IMR-90 (cell line): ENCODE results near the gene BMERB1. TPM values are rescaled to one million over a fixed set of nuclear protein-coding genes. Genes with fewer than 3 reads are reported as not detected.

ENCODE experiments used
- ATAC-seq: fragments of 200-7000 bp; cut with Tn5 transposase; 2 replicates; pipeline ENCODE4 v1.9.1; 2020; ENCODE audit warnings: low read depth, mild to moderate bottlenecking, moderate library complexity
- BruUV-seq: library from RNA; stranded (reverse); fragments of 400-500 nt; replicated peaks from 2 replicates; lab custom pipeline; 2021; lab: Mats Ljungman, UMichigan
- CTCF ChIA-PET: fragments of 300-600 bp; formaldehyde crosslinking; extraction: SDS; loops from one replicate; lab custom pipeline; 2021; ENCODE audit warnings: antibody characterized with exemption; lab: Yijun Ruan, JAX
- POLR2A ChIA-PET: fragments of 300-600 bp; sonication (Branson Sonifier 250); formaldehyde crosslinking; loops from one replicate; lab custom pipeline; 2022; ENCODE audit warnings: antibody characterized with exemption; ENCODE audit not compliant: unreplicated experiment; lab: Charles Lee
- DNase-seq: peaks from one replicate; pipeline ENCODE4 v3.0.0; 2013
- H2AFZ ChIP-seq: replicated peaks from 2 replicates; pipeline ENCODE3; 2013; ENCODE audit warnings: low read length, mild to moderate bottlenecking; ENCODE audit not compliant: poor library complexity
- H2AK5ac ChIP-seq: 2 replicates; pipeline ENCODE4 v1.6.1; 2013; ENCODE audit warnings: low read depth, low read length, inconsistent platforms
- H2AK9ac ChIP-seq: replicated peaks from 2 replicates; pipeline ENCODE3; 2013; ENCODE audit warnings: mild to moderate bottlenecking, low read depth, low read length, moderate library complexity; ENCODE audit not compliant: poor library complexity
- H2BK120ac ChIP-seq: 2 replicates; pipeline ENCODE4 v1.6.1; 2013; ENCODE audit warnings: low read depth, low read length, inconsistent platforms
- H2BK15ac ChIP-seq: 3 replicates; pipeline ENCODE4 v1.6.1; 2013; ENCODE audit warnings: low read depth, low read length, inconsistent platforms
- H2BK20ac ChIP-seq: 2 replicates; pipeline ENCODE4 v1.6.1; 2013; ENCODE audit warnings: low read depth, mild to moderate bottlenecking, inconsistent platforms, low read length, moderate library complexity
- H2BK5ac ChIP-seq: 2 replicates; pipeline ENCODE4 v1.6.1; 2013; ENCODE audit warnings: mild to moderate bottlenecking, low read depth, low read length, inconsistent platforms; ENCODE audit not compliant: poor library complexity, severe bottlenecking
- H3K14ac ChIP-seq: replicated peaks from 2 replicates; pipeline ENCODE4 v1.6.1; 2013; ENCODE audit warnings: low read depth, low read length, inconsistent platforms
- H3K18ac ChIP-seq: 2 replicates; pipeline ENCODE4 v1.6.1; 2013; ENCODE audit warnings: low read depth, low read length, control low read depth
- H3K23ac ChIP-seq: 2 replicates; pipeline ENCODE4 v1.6.1; 2013; ENCODE audit warnings: low read depth, low read length, inconsistent platforms
- H3K27ac ChIP-seq: 2 replicates; pipeline ENCODE4 v1.5.1; 2013; ENCODE audit warnings: mild to moderate bottlenecking, control low read depth, low read length; ENCODE audit not compliant: insufficient read depth
- H3K27me3 ChIP-seq: 2 replicates; pipeline ENCODE4 v1.6.1; 2013; ENCODE audit warnings: low read length; ENCODE audit not compliant: control insufficient read depth, insufficient read depth
- H3K36me3 ChIP-seq: 2 replicates; pipeline ENCODE4 v1.6.1; 2013; ENCODE audit warnings: low read length, mixed read lengths; ENCODE audit not compliant: control insufficient read depth, insufficient read depth
- H3K4ac ChIP-seq: 2 replicates; pipeline ENCODE4 v1.6.1; 2013; ENCODE audit warnings: low read depth, low read length, inconsistent platforms
- H3K4me1 ChIP-seq: 2 replicates; pipeline ENCODE4 v1.6.1; 2013; ENCODE audit warnings: low read length, mixed read lengths; ENCODE audit not compliant: control insufficient read depth, insufficient read depth
- H3K4me2 ChIP-seq: 2 replicates; pipeline ENCODE4 v1.6.1; 2013; ENCODE audit warnings: low read depth, mild to moderate bottlenecking, control low read depth, low read length, moderate library complexity
- H3K4me3 ChIP-seq: 2 replicates; pipeline ENCODE4 v1.5.1; 2013; ENCODE audit warnings: low read depth, mild to moderate bottlenecking, control low read depth, low read length, moderate library complexity; ENCODE audit not compliant: insufficient read depth
- H3K56ac ChIP-seq: 2 replicates; pipeline ENCODE4 v1.6.1; 2013; ENCODE audit warnings: low read length, inconsistent platforms; ENCODE audit not compliant: insufficient read depth; ENCODE audit errors: extremely low read depth
- H3K79me1 ChIP-seq, 2 experiments: 2 replicates each; pipeline ENCODE4 v1.6.1; 2013; ENCODE audit warnings: low read length in 2 of 2, inconsistent platforms in 1 of 2, low read depth in 1 of 2
- H3K9ac ChIP-seq: 2 replicates; pipeline ENCODE4 v1.6.1; 2013; ENCODE audit warnings: low read depth, low read length, control low read depth
- H3K9me1 ChIP-seq: 2 replicates; pipeline ENCODE4 v1.6.1; 2013; ENCODE audit warnings: low read length, inconsistent platforms; ENCODE audit not compliant: insufficient read depth
- H3K9me3 ChIP-seq: 2 replicates; pipeline ENCODE4 v1.6.1; 2013; ENCODE audit warnings: low read length; ENCODE audit not compliant: control insufficient read depth, insufficient read depth
- H4K20me1 ChIP-seq: 2 replicates; pipeline ENCODE4 v1.6.1; 2013; ENCODE audit warnings: low read length, inconsistent platforms; ENCODE audit not compliant: insufficient read depth
- H4K5ac ChIP-seq: 2 replicates; pipeline ENCODE4 v1.6.1; 2013; ENCODE audit warnings: mild to moderate bottlenecking, low read depth, low read length, control low read depth
- H4K8ac ChIP-seq, 2 experiments: 2 replicates each; pipeline ENCODE4 v1.6.1; 2013; ENCODE audit warnings: low read depth in 2 of 2, low read length in 2 of 2, control low read depth in 1 of 2, inconsistent platforms in 1 of 2
- H4K91ac ChIP-seq: 2 replicates; pipeline ENCODE4 v1.6.1; 2013; ENCODE audit warnings: low read depth, low read length, inconsistent platforms; ENCODE audit not compliant: insufficient read depth
- WGBS, 2 experiments: methylation state at CpG; one replicate each; pipeline versions ENCODE4 v1.1.5 to v1.1.7; 2013; ENCODE audit warnings: missing lambda C conversion rate in 2 of 2; ENCODE audit not compliant: insufficient read length in 1 of 2; ENCODE audit errors: extremely low coverage in 2 of 2; 5-methylcytosine and 5-hydroxymethylcytosine counted together
- dilution Hi-C: fragments of 300-500 bp; cut with HindIII; formaldehyde crosslinking; loops from one replicate; pipeline ENCODE4 v1.14.3; 2018; ENCODE audit warnings: low sequenced_read_pairs; ENCODE audit not compliant: unreplicated experiment
- in situ Hi-C: fragments of 300-500 bp; cut with MboI; formaldehyde crosslinking; loops from 3 replicates; pipeline ENCODE4 v1.14.3; 2019; ENCODE audit warnings: low sequenced_read_pairs, inconsistent platforms, mixed read lengths
- intact Hi-C: fragments of 100-400 bp; cut with micrococcal nuclease; formaldehyde crosslinking; loops from 2 replicates; pipeline ENCODE4 v1.10.0; 2022
- polyA plus RNA-seq, 3 experiments: library from polyadenylated mRNA; depleted of rRNA; stranded (reverse); fragments of >200 nt; gene quantifications; 2 replicates each; pipeline ENCODE4 v1.2.3, GENCODE V29; 2012; ENCODE audit warnings: low replicate concordance in 1 of 3
- total RNA-seq: library from RNA; depleted of rRNA; stranded (reverse); fragments of >200 nt; gene quantifications from 2 replicates; pipeline ENCODE4 v1.2.3, GENCODE V29; 2012
- TF ChIP-seq, protein P1 (sequence below): fragments of 150-350 bp; IDR thresholded peaks from 2 replicates; pipeline ENCODE4 v1.6.1; 2016; ENCODE audit warnings: low read depth, mild to moderate bottlenecking, low read length, moderate library complexity, borderline replicate concordance

Gene BMERB1
- total and polyA plus RNA-seq, 2 of the 4 experiments (the other 2 are of a cell fraction), result 22.6 to 32.9 TPM

DNA sequence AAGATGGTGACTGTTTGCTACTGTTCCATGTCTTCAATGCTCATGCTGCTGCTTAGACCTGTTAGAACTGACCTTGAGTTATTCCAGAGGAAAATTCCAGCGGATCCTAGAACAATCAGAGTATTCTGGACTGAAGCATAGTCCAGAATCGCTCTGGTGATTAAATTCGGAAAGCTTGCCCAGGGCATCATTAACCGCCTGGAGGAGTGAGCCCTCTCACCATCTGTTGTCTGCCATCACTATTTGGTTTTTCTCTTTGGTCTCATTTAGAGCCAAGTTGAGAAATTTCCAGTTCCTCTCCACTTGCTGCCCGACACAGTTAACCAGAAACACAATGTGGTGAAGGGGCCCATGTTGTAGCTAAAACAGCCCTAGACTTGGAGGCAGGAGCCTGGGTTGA lies 104.1 kb downstream of the BMERB1 start:
- Histone ChIP-seq H4K8ac (no peak overlapping the region), H2BK15ac (no peak overlapping the region), H3K36me3 (no peaks in the 10 kb centered on the region; the same call in none of the 2 replicates), H3K4me3 (no peak overlapping the region), H3K4me2 (no peak overlapping the region), H3K23ac (no peak overlapping the region), H3K18ac (no peak overlapping the region), H3K4ac (no peak overlapping the region), H2AK5ac (no peak overlapping the region), H3K27me3 (no peaks in the 10 kb centered on the region), H3K56ac (no peak overlapping the region), H3K79me1 (peaks cover 2 to 7% of the 10 kb centered on the region in 2 experiments; a peak in 2 of 4 replicates), H4K20me1 (no peaks in the 10 kb centered on the region; the same call in none of the 2 replicates), H2BK5ac (no peak overlapping the region), H4K91ac (no peak overlapping the region), H2BK20ac (no peak overlapping the region), H3K9me3 (peaks cover 4% of the 10 kb centered on the region; the same call in 1 of the 2 replicates), H3K9me1 (no peaks in the 10 kb centered on the region; the same call in 1 of the 2 replicates), H3K9ac (no peak overlapping the region), H2AK9ac (no peak overlapping the region), H4K5ac (no peak overlapping the region), H2BK120ac (no peak overlapping the region), H3K4me1 (no peaks in the 10 kb centered on the region), H3K14ac (no peak overlapping the region), H2AFZ (no peak overlapping the region), H3K27ac (no peak overlapping the region)
- CTCF ChIA-PET, result interaction anchor here (0.5 kb wide), 1 partner anchor 116 kb away, joined by 4 read pairs; no protein-coding TSS in a partner anchor
- dilution Hi-C loops (no loop called here), intact Hi-C loops (no loop called here), in situ Hi-C loops (no loop called here)
- POLR2A ChIA-PET, result no interaction called here
- no TSS peak for BruUV-seq
- TF ChIP-seq, protein P1, sequence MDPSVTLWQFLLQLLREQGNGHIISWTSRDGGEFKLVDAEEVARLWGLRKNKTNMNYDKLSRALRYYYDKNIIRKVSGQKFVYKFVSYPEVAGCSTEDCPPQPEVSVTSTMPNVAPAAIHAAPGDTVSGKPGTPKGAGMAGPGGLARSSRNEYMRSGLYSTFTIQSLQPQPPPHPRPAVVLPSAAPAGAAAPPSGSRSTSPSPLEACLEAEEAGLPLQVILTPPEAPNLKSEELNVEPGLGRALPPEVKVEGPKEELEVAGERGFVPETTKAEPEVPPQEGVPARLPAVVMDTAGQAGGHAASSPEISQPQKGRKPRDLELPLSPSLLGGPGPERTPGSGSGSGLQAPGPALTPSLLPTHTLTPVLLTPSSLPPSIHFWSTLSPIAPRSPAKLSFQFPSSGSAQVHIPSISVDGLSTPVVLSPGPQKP, result no peak
- WGBS, 2 experiments, result 84% methylated on average over 2 of the region's 5 CpGs; no CpG with 5 or more reads in 1 of the 2 experiments
- DNase-seq (no peak), ATAC-seq (no peak)
